Thoracic aorta (tissue), 2 donors: Measurements from ENCODE around the gene UBAP1. TPM values are rescaled to one million over a fixed set of nuclear protein-coding genes. Genes with fewer than 3 reads are reported as not detected.

ENCODE experiments used
- ATAC-seq: fragments of 150-250 bp; one replicate; pipeline ENCODE4 v1.8.0; 2017; ENCODE audit warnings: low read depth; ENCODE audit not compliant: insufficient number of reproducible peaks, low FRiP score
- DNase-seq: peaks from one replicate; pipeline ENCODE4 v3.0.0-alpha.2; 2020; ENCODE audit warnings: low spot score
- H3K27ac ChIP-seq, 2 donors: fragments of 200-600 bp; sonication (generic); 1 replicate in 1 of 2; 2 replicates in 1 of 2; pipeline ENCODE4 v1.5.1; 2016; ENCODE audit warnings: mild to moderate bottlenecking in 2 of 2, moderate library complexity in 2 of 2
- H3K27me3 ChIP-seq: fragments of 200-600 bp; sonication (generic); replicated peaks from 2 replicates; pipeline ENCODE4 v1.6.0; 2016; ENCODE audit warnings: mild to moderate bottlenecking; ENCODE audit not compliant: insufficient read depth
- H3K36me3 ChIP-seq: fragments of 200-600 bp; sonication (generic); one replicate; pipeline ENCODE4 v1.5.1; 2016
- H3K4me1 ChIP-seq, 2 donors: fragments of 200-600 bp; sonication (generic); 1 replicate in 1 of 2; 2 replicates in 1 of 2; pipeline versions ENCODE4 v1.5.1 to v1.6.0; 2016; ENCODE audit warnings: low read depth in 2 of 2, mild to moderate bottlenecking in 1 of 2; ENCODE audit not compliant: control insufficient read depth in 1 of 2
- H3K4me3 ChIP-seq: fragments of 200-600 bp; sonication (generic); 2 replicates; pipeline ENCODE4 v1.5.1; 2016; ENCODE audit warnings: mild to moderate bottlenecking
- H3K9me3 ChIP-seq: fragments of 200-600 bp; sonication (generic); 2 replicates; pipeline ENCODE4 v1.5.1; 2016
- total RNA-seq, 2 donors: library from RNA; depleted of rRNA; stranded (reverse); fragments of >200 nt; gene quantifications; one replicate each; pipeline versions ENCODE4 v1.1.0 to v1.2.3, GENCODE V29; 2016
- TF ChIP-seq, protein P1 (sequence below): fragments of 200-600 bp; sonication (generic); IDR thresholded peaks from one replicate; pipeline ENCODE4 v1.5.1; 2019; ENCODE audit warnings: antibody characterized with exemption

Gene UBAP1
- total RNA-seq, 2 donors from 2014 or later = 35.7 to 52.3 TPM

DNA sequence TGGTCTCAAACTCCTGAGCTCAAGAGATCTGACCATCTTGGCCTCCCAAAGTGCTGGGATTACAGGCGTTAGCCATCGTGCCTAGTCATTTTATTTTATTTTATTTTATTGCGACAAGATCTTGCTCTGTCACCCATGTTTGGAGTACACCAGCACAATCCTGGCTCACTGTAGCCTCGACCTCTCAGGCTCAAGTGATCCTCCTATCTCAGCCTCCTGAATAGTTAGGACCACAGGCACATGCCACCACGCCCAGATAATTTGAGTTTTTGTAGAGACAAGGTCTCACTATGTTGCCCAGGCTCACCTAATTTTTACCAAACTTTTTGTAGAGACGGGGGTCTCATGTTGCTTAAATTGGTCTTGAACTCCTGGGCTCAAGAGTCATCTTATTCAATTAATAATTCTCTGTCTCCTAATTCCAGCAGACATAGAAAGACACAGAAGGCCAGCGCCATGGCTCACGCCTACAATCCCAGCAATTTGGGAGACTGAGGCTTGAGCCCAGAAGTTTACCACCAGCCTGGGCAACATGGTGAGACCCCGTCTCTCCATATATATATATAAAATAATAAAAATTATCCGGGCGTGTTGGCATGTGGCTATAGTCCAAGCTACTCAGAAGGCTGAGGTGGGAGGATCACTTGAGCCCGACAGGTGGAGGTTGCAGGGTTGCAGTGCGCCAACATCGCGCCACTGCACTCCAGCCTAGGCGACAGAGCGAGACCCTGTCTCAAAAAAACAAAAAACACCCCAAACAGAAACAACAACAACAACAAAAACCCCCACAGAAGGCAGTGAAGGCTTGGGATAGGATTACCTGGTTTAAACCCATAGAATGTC, 1.0 kb upstream of the UBAP1 start:
- TF ChIP-seq, protein P1, sequence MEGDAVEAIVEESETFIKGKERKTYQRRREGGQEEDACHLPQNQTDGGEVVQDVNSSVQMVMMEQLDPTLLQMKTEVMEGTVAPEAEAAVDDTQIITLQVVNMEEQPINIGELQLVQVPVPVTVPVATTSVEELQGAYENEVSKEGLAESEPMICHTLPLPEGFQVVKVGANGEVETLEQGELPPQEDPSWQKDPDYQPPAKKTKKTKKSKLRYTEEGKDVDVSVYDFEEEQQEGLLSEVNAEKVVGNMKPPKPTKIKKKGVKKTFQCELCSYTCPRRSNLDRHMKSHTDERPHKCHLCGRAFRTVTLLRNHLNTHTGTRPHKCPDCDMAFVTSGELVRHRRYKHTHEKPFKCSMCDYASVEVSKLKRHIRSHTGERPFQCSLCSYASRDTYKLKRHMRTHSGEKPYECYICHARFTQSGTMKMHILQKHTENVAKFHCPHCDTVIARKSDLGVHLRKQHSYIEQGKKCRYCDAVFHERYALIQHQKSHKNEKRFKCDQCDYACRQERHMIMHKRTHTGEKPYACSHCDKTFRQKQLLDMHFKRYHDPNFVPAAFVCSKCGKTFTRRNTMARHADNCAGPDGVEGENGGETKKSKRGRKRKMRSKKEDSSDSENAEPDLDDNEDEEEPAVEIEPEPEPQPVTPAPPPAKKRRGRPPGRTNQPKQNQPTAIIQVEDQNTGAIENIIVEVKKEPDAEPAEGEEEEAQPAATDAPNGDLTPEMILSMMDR = no peak
- peak overlapping the region; percentile 74 to 93 for H3K27ac ChIP-seq
- no peaks in the 10 kb centered on the region for H3K27me3 ChIP-seq
- no peaks in the 10 kb centered on the region for H3K36me3 ChIP-seq
- no peaks in the 10 kb centered on the region for H3K9me3 ChIP-seq
- peaks cover 3 to 21% of the 10 kb centered on the region in 2 donors for H3K4me1 ChIP-seq
- DNase-seq = no peak
- ATAC-seq = no peak
- peak overlapping the region; percentile 74 for H3K4me3 ChIP-seq

DNA sequence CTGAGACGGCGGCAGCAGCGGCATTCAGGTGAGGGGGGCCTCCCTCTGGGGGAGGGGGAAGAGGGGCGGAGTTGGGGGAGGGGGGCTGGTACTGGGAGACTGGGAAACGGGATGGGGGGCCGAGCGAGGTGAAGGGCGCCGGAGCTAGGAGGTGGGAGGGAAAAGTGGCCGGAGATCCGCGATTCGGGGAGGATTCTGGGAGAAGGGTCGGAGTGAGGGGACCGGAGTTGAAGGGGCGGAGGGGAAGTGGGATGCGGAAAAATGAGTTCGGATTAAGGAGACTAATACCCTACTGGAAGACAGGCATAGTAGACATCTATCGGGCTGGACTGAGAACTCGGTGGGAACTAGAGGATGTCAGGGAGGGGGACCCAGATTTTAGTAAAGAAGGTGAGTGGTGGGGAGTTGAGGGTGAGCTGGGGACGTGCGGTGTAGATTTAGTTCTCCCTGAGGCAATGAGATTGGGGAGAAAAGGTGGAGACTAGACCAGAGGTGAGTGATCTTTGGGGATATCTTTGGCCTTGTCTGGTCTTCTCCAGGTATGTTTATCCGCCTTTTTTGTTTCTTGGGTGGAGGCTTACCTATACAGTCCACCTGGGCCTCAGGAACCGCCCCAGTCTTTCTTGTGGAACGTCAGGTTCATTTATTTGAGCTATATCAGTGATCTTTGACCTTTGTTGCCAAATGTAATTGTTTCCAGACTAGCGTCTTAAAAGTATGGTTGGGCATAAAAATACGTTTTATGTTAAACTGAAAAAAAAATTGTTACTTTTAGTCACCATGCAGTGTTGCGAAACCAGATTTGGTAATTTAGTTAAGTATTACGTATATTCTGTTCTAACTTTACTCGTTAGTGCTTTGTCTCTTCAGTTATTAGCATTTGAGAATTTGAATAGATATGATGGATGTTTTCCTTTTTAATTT, 632 bp downstream of the UBAP1 start:
- TF ChIP-seq, protein P1 = no peak
- no peaks in the 10 kb centered on the region for H3K27me3 ChIP-seq
- peak; percentile 10 for ATAC-seq
- peaks cover 3 to 21% of the 10 kb centered on the region in 2 donors for H3K4me1 ChIP-seq
- peak overlapping the region; percentile 74 for H3K4me3 ChIP-seq
- no peak for DNase-seq
- peak overlapping the region; percentile 74 to 93 for H3K27ac ChIP-seq
- H3K36me3 ChIP-seq = no peaks in the 10 kb centered on the region
- H3K9me3 ChIP-seq = no peaks in the 10 kb centered on the region

DNA sequence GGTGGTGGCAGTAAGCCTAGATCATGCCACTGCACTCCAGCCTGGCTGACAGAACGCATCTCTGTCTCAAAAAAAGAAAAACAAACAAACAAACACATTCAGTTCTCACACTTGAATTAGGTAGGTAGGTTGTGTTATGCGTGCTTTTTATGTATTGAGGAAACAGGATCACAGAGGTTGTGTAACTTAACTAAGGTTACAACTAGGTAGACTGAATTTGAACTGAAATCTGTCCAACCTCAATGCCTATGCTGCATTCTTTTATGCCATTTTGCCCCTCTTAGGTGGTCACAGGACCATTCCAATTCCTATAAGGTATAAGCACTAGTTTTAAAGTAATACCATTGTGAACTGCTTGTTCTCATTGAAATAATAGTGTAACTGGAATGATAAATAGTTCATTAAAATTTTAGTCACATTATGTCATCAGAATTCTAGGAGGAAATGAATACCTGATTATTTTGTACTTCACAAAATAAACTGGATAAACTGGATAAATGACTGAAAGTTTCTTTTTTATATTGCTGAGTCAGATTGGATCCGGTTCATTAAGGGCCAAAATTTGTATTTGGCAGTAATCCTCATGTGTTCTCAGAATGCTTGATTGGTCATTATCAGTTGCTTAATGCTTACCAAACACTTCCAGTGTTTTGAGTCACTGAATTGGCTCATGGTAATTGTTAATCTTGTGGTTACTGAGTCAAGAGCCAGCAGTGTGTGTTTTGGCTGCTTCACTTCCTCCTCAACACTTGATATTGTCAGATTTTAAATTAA, 7.1 kb downstream of the UBAP1 start:
- H3K4me1 ChIP-seq = peaks cover 33 to 44% of the 10 kb centered on the region in 2 donors
- H3K4me3 ChIP-seq = peak overlapping the region; percentile 18
- H3K27me3 ChIP-seq = no peaks in the 10 kb centered on the region
- DNase-seq (no peak), ATAC-seq (peak; percentile 93)
- peak overlapping the region; percentile 14 to 56 for H3K27ac ChIP-seq
- TF ChIP-seq, protein P1 = no peak
- no peaks in the 10 kb centered on the region for H3K9me3 ChIP-seq
- H3K36me3 ChIP-seq = no peaks in the 10 kb centered on the region

DNA sequence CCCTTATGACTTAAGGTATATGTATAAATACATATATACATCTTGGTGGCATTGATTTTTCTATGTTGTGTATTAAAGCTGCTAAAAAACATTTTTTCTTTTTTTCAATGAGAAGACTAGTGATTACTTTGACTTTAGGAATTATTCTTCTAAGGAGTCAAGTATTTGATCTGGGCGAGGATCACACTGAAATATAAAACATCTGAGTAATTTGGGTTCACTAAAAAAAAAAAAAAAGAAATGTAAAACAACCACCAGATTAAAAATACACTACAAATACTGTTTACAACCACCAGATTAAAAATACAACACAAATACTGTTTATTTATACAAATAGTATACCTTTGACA, 9.0 kb downstream of the UBAP1 start:
- Histone ChIP-seq H3K4me1 (peaks cover 38 to 56% of the 10 kb centered on the region in 2 donors), H3K36me3 (no peaks in the 10 kb centered on the region), H3K4me3 (no peak overlapping the region), H3K27me3 (no peaks in the 10 kb centered on the region), H3K9me3 (no peaks in the 10 kb centered on the region), H3K27ac (no peak overlapping the region)
- TF ChIP-seq, protein P1 = no peak
- no peak for ATAC-seq
- no peak for DNase-seq
